Fibroblast of lung (primary cell): Measurements from ENCODE around the gene DUSP11.

Experiments used
- EZH2 ChIP-seq: IDR thresholded peaks from 2 replicates; pipeline ENCODE4 v1.5.1; 2012; ENCODE audit warnings: low read length, control low read depth, mild to moderate bottlenecking; ENCODE audit errors: missing control alignments
- TF ChIP-seq, protein P1 (sequence below), 2 donors: IDR thresholded peaks in 1 of 2; conservative IDR thresholded peaks in 1 of 2; 1 replicate in 1 of 2; 2 replicates in 1 of 2; pipeline ENCODE4 v1.5.1; 2011 to 2012; ENCODE audit warnings: low read length in 2 of 2, control low read depth in 1 of 2, inconsistent platforms in 1 of 2, low read depth in 1 of 2, mild to moderate bottlenecking in 1 of 2

GRCh38 chr2:73728043-73728442, 51.9 kb downstream of the DUSP11 start:
- TF ChIP-seq, protein P1, sequence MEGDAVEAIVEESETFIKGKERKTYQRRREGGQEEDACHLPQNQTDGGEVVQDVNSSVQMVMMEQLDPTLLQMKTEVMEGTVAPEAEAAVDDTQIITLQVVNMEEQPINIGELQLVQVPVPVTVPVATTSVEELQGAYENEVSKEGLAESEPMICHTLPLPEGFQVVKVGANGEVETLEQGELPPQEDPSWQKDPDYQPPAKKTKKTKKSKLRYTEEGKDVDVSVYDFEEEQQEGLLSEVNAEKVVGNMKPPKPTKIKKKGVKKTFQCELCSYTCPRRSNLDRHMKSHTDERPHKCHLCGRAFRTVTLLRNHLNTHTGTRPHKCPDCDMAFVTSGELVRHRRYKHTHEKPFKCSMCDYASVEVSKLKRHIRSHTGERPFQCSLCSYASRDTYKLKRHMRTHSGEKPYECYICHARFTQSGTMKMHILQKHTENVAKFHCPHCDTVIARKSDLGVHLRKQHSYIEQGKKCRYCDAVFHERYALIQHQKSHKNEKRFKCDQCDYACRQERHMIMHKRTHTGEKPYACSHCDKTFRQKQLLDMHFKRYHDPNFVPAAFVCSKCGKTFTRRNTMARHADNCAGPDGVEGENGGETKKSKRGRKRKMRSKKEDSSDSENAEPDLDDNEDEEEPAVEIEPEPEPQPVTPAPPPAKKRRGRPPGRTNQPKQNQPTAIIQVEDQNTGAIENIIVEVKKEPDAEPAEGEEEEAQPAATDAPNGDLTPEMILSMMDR (conservative IDR thresholded peaks at IDR 0.05 in 1 of 2, IDR thresholded peaks at IDR 0.05 in 1 of 2; ENCODE audit: low read depth in 1 of 2, low read length in 2 of 2), result no peak
- TF ChIP-seq EZH2, result no peak
